Fibroblast of gingiva (primary cell): Measurements from ENCODE around the gene DPM3.
"Not testable (repeated sequence)": the region's sequence is repeated elsewhere in the genome, so short reads cannot be mapped to it uniquely, and the experiment has no call there.

Source experiments
- DNase-seq: peaks from one replicate; pipeline ENCODE4 v3.0.0-alpha.2; 2011; ENCODE audit warnings: low read depth

Gene DPM3

GRCh38 chr1:155139895-155140629 is at the start of gene DPM3:
DPM3 (minus strand) TSS chr1:155140531; CDS start chr1:155140240, 291 bp downstream.
- peak; percentile 74 for DNase-seq

GRCh38 chr1:155189926-155190325 is 49.6 kb upstream of the DPM3 start:
- DNase-seq, result not testable (repeated sequence)

GRCh38 chr1:155188268-155188667 is 47.9 kb upstream of the DPM3 start:
- no peak for DNase-seq

- DNase-seq, result no peak
Observed at GRCh38 chr1:155187456-155187891, 47.1 kb upstream of the DPM3 start.

GRCh38 chr1:155186794-155187455 is 46.6 kb upstream of the DPM3 start:
- DNase-seq, result no peak

- no peak for DNase-seq
Observed at GRCh38 chr1:155186067-155186793, 45.9 kb upstream of the DPM3 start.

- DNase-seq, result no peak
Observed at GRCh38 chr1:155185783-155186066, 45.4 kb upstream of the DPM3 start.

GRCh38 chr1:155184835-155185782 is 44.8 kb upstream of the DPM3 start:
- DNase-seq, result no peak

- no peak for DNase-seq
Observed at GRCh38 chr1:155184351-155184811, 44.0 kb upstream of the DPM3 start.

GRCh38 chr1:155183775-155184221 is 43.5 kb upstream of the DPM3 start:
- DNase-seq, result no peak

- no peak for DNase-seq
Observed at GRCh38 chr1:155182052-155182550, 41.8 kb upstream of the DPM3 start.

GRCh38 chr1:155181371-155182051 is 41.2 kb upstream of the DPM3 start:
- DNase-seq, result no peak

GRCh38 chr1:155179112-155180031 is 39.0 kb upstream of the DPM3 start:
- no peak for DNase-seq

GRCh38 chr1:155178441-155179111 is 38.2 kb upstream of the DPM3 start:
- no peak for DNase-seq

- DNase-seq, result no peak
Observed at GRCh38 chr1:155177918-155178281, 37.6 kb upstream of the DPM3 start.

GRCh38 chr1:155177192-155177917 is 37.0 kb upstream of the DPM3 start:
- DNase-seq, result no peak

GRCh38 chr1:155176544-155177071 is 36.3 kb upstream of the DPM3 start:
- DNase-seq, result peak; percentile 66

- DNase-seq, result no peak
Observed at GRCh38 chr1:155175927-155176371, 35.6 kb upstream of the DPM3 start.
